Measurements from ENCODE around the gene LAYN.

- TF ChIP-seq CTCF (IDR thresholded peaks at IDR 0.05; ENCODE audit: low read depth, low read length) (no peak), POLR2A (IDR thresholded peaks at IDR 0.05; ENCODE audit: extremely low read depth, insufficient read length) (no peak), MYC (IDR thresholded peaks at IDR 0.05; ENCODE audit: low read depth, low read length) (0 out of 2 replicates have a peak, but pooled peaks have one; percentile 20), MAX (IDR thresholded peaks at IDR 0.05; ENCODE audit: low read depth, low read length) (no peak)
Measured at GRCh38 chr11:111602865-111603610, 62.5 kb downstream of the LAYN start.
